Measurements from ENCODE around the gene HEPN1.

DNA sequence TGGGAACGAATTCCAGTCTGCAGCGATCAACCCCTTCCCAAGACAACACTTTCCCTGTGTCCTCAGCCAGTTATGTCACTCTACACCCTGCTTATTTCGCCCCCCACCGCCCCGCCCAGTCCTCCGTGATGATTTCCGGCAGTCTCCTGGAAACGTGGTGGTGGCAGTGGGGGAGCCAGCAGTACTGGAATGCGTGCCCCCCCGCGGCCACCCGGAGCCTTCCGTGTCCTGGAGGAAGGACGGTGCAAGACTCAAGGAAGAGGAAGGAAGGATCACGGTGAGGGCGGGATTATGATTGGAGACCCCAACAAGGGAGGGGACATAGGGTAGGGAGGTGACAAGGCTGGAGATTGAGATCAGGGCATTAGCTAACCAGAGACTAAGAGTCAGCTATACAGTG, 49.7 kb upstream of the HEPN1 start:
- TF ChIP-seq, protein P1, sequence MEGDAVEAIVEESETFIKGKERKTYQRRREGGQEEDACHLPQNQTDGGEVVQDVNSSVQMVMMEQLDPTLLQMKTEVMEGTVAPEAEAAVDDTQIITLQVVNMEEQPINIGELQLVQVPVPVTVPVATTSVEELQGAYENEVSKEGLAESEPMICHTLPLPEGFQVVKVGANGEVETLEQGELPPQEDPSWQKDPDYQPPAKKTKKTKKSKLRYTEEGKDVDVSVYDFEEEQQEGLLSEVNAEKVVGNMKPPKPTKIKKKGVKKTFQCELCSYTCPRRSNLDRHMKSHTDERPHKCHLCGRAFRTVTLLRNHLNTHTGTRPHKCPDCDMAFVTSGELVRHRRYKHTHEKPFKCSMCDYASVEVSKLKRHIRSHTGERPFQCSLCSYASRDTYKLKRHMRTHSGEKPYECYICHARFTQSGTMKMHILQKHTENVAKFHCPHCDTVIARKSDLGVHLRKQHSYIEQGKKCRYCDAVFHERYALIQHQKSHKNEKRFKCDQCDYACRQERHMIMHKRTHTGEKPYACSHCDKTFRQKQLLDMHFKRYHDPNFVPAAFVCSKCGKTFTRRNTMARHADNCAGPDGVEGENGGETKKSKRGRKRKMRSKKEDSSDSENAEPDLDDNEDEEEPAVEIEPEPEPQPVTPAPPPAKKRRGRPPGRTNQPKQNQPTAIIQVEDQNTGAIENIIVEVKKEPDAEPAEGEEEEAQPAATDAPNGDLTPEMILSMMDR (conservative IDR thresholded peaks at IDR 0.05; ENCODE audit: low read depth, low read length), result no peak
- no peak for TF ChIP-seq EZH2 (IDR thresholded peaks at IDR 0.05; ENCODE audit: borderline replicate concordance, low read depth, low read length, poor library complexity, severe bottlenecking)

All from A673 (cell line).